ENCODE measurements around the gene RPE.

DNA sequence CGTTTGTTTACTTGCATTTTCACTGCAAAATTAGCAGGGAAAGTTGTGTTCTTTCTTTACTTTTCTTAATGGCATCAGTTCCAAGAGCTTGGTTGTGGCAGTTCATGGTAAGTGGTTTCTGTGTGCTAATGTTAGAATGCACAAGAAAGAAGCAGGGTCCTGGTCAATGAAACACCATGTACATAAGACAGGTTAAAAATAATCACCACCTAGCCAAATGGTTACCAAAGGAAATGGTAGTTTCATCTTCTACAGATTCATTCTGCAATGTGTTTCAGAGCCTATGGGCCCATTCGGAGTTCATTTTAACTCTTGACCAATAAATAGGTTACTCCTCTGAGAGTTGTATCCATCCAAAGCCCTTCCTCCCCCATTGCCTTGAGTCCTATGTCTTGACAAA is 18.1 kb upstream of the RPE start:
- TF ChIP-seq EZH2phosphoT487 (IDR thresholded peaks at IDR 0.05; ENCODE audit: borderline replicate concordance, low read length): no peak
- no peak for TF ChIP-seq CTCF (IDR thresholded peaks at IDR 0.05; ENCODE audit: low read depth, low read length, poor library complexity, severe bottlenecking)

Measured in DOHH2 (cell line).